Embryonic facial prominence (tissue), 1 donor: Measurements from ENCODE around the gene LRMDA.

ENCODE experiments used
- DNase-seq: peaks from one replicate; pipeline ENCODE4 v3.0.0-alpha.2; 2016; ENCODE audit errors: extremely low spot score

Gene LRMDA

GRCh38 chr10:75431180-75432111, at the start of gene LRMDA:
LRMDA (plus strand) TSS chr10:75431624.
- DNase-seq: no peak

DNA sequence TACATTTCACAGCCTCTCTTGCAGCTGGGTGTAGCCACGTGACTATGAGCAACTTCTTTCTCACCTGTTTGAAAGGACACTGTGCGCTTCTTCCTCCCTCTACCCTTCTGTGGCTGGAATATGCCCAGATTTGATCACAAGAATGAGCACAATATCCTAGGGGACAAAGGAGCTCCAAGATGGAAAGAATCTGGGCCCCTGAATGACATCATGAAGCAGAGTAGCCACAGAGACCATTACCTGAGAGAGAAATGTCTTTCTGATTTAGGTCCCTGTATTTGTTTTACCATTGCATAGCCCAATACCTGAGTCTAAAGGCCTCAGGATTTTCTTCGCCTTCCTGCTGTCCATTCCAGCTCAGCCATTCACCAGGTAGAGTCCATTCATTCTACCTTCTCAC, 45.3 kb upstream of the LRMDA start:
- DNase-seq: no peak

- DNase-seq: no peak
Measured at GRCh38 chr10:75388082-75388481, 43.3 kb upstream of the LRMDA start.

DNA sequence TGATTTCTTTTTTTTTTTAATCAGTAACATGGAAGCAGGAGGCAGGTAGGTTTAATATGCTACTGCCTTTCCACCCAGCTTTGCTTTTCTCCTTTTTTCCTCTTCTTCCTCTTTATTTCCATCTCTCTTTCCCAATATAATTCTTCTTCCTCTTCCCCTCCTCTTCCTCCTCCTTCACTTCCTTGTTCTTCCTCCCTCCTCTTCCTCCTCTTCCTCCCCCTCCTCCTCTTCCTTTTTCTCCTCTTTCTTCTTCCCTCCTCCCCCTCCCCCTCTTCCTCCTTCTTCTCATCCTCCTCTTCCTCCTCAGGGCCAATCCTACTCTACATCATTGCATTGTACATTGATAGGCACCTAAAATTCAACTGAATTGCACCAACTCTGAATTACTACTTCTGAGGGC, 41.2 kb upstream of the LRMDA start:
- DNase-seq: no peak

- no peak for DNase-seq
Measured at GRCh38 chr10:75392271-75392670, 39.2 kb upstream of the LRMDA start.

GRCh38 chr10:75392744-75393143, 38.7 kb upstream of the LRMDA start:
- DNase-seq: no peak

DNA sequence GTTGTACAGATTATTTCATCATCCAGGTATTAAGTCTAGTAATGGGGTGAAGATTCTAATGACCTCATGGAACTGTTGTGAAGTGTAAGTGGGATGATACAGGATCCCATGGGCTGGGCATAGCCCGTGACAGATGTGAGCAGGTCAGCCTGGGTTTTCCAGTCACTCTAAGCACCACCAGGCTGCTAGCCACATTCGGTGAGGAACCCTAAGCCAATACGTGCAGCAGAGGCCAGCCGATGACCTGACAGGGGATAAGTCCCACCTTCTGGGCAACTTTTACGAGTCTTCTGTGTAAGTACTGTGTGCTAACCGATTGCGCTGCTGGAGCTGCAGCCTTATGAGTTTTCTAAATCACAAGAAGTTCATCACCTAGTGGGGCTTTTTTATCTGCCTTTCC, 37.2 kb upstream of the LRMDA start:
- DNase-seq: no peak

DNA sequence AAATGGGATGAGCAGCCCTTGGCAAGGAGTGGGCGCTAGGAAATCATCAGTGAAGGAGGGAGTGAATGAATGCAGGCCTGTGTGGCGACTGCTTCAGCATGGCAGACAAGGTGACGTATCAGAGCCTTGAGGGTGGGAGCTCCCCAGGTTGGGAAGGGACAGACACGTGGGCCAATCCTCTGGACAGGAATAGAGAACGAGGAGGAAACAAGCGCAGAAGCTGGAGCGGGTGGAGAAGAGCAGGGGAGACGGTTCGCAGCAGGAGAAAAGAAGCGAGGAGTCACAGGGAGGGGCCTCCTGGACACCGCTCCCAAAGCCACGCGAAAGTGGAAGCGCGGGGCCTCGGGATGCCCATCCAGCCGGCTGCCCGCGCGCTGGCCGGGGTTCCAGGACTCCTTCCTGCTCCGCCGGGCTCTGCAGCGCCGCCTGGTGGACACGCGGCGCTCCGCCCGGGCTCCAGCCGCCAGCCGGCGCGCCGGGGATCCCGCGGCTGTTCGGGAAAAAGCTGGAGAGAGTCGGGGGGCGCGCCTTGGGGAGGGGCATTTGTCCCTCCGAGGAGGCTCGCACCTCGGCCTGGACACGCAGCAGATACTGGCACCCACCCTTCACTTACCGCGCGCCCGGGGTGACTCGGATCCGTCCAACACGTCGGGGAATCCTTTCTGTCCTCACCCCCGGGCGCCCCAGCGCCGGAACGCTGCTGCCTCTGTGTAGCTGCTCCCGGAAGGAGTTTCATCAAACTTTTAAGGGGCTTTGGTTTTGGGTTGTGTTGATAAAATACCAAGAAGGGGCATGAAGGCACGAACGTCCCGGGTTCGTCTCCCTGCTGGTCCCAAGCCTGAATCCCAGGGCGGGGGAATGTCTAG, 36.1 kb upstream of the LRMDA start:
- DNase-seq: no peak

DNA sequence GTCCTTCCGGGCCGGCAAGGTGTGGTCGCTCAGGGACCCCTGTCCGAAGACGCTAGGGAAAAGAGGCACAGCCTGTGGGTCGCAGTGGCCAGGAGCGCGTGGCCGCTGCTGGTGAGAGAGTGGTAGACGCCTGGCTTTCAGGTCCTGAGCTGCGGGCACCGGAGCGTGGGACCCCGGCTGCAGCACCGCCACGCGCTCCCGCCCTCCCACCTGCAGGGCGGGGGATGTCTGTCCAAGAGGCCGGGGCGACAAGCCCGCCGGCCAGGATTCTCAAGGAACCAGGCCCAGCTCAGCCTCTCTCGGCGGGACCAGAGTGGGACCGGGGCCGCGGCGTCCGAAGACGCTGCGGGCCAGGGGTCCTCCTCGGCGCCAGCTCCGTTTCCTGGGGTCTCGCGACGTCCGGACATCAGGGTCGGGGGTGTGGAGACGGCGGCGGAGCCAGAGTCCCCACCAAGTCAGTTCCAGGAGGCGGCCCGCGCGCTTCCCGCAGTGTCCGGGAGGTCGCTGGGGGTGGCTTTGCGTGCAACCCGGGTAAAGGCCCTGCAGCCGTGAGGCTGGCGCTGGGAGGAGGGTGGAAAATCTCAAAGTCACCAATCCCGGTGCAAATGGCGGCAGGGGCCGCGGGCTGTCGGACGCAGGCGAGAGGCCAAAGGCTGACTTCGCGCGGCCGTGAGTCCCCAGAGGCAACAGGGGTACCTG, 35.3 kb upstream of the LRMDA start:
- DNase-seq: no peak

DNA sequence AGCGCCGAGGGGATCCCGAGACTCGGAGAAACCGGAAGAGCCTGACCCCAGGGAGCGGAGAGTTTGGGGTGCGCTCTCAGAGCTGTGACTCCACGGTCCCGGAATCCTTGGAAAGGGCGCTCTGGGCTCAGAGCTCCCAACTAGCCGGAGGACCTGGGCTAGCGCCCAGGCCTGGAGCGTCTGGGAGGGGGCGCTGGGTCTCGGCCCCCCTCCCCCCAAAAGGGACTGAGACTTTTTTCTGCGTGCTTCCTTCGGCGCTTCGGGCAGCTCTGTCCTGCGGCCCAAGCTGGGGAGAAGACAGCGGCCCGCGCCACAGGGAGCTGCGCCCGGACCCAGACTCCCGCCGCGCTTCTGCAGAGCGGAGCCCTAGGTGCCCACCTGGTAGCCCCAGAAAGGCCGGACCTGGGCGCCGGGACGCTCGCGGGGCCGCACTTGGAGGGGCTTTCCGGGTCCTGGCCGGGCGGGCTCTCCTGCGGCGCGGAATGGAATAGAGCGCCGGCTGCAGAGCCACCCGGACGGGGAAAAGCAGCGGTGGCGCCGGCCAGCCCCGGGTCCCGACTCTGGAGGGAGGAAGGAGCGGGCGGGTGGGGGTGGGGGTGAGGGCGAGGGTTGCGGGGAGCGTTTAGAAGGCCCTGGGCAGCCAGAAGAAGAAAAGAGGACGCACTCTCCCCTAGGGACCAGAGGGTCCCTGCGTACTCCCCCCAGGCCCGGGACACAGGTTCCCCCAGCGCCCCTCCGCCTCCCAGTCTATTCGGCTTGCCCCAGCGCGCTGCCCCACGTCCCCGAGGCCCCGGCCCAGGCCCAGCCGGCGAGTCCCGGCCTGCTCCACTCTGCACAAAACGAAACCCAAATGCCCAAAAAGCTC, 34.6 kb upstream of the LRMDA start:
- DNase-seq: no peak

DNA sequence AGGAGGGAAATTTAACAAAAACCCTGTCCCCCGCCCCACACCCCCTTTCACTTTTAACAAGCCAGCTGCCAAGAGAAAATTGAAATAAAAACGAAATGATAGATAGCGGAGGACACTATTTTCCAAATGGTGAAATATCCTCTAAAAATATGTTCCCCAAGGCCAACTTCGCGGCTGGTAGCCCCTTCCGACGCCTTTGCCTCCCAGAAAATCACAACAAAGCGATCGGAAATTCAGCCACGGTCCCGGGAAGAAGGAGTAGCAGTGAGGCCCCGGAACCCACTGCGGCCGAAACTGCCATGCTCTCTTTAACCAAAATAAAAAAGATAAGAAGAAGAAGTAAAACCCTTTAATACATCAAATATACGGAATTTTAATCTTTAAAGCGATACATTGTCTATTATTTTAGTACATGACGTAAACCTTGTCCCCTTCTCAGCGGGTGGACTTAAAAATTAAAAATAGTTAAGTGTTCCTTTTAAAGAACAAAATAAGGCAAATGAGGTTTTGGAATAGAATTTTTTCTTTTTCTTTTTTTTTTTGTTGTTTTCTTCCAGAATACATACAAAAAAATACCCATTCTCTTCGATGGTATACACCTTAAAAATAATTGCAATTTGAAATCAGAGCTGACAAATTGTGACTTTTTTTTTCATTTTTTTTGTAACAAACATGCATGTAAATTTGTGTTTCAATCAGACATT, 33.8 kb upstream of the LRMDA start:
- DNase-seq: no peak

DNA sequence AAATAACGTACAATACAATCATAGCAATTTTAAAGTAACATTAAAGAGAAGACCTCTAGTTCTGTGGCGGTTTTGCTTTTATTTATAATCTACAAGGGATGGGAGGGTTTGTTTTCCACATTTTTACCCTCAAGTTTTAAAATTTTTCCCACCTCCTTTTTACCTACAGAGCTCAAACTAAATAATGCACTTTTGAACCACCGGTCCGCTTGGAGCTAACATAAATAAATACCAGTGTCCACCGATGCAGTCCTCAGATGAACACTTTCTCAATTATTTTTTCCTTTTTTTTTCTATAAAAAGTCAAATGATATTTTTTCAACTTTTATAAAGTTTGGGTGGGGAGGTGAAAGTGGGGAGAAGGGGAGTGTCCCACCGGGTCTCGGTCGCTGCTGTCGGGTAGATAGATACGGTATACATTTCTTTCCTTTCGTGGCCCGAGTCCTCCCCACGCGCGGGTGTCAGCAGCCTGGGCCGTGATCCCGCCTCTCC, 33.2 kb upstream of the LRMDA start:
- DNase-seq: no peak

DNA sequence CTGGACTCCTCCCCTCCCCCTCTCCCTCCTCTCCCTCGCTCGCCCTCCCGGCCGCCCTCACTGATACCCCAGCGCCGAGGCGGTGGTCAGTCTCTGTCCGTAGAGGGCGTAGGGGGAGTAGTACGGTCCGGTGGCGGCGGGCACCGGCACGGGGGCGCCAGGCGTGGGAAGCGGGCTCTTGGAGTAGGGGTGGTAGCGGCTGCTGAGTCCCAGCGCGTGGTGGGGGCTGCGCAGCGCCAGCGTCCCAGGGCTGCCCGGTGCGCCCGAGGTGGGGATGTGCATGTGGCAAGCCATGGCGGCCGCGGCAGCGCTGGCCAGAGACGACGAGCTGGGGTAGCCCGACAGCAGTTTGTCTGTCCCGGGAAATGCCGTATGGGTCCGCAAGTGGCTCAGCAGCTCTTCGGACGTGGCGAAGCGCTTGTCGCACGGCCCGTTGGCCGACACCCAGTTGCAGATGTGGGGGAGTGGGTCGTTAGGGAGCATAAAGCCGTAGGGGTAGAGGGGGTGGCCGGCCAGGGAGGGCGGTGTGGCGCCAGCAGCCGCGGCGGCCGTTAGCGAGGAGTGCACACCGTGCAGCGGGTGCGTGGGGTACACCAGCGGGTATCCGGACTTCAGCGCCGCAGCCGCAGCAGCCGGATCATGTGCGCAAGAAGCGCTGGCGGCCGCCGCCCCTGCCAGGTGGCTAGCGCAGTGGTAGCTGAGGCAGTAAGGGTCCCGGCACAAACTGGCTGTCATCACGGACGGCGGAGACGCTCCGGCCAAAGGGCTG, 32.5 kb upstream of the LRMDA start:
- DNase-seq: no peak

- no peak for DNase-seq
Measured at GRCh38 chr10:75399461-75400162, 31.8 kb upstream of the LRMDA start.

DNA sequence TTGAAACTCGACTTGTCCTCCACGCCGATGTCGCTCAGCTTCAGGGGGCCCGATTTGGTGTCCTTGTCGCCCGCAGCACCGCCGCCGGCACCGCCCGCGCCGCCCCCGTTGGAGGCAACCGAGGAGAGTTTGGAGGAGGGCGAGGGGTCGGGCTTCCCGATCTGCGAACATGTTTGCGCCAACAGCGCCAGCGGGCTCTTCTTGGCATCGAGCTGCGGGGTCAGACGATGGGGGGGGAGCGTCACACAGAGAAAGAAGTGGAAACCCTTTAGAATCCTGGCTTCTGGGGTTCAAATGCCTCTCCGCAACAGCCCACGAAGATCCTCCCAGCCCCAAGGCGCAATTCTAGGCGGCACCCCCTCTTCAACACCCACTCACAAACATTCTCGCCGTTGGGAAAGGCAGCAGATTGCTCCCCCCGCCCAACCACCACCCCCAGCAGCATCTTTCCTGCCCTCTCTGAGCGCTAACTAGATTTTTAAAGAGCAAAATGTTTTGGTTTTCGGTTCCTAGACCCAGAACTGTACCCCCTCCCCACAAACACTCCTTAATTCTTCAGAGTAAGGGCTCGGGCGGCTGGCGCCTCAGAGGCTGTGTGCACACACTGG, 31.2 kb upstream of the LRMDA start:
- DNase-seq: no peak

GRCh38 chr10:75400771-75401568, 30.5 kb upstream of the LRMDA start:
- no peak for DNase-seq

GRCh38 chr10:75401569-75402485, 29.6 kb upstream of the LRMDA start, which contains the start of gene ZNF503:
ZNF503 (minus strand) TSS chr10:75401764; CDS start chr10:75401419, 345 bp downstream.
- peak; percentile 95 for DNase-seq
